NCI-H526 (cell line): ENCODE results near the gene SMIM38.
A peak's percentile ranks its signal among the peaks of the same experiment; 100 is the strongest.

Experiments
- DNase-seq, 2 experiments: peaks; one replicate each; lab custom pipeline; 2025; lab: John Stamatoyannopoulos, UW

Gene SMIM38

GRCh38 chr11:69180726-69181125, 25.0 kb downstream of the SMIM38 start:
- no peak for DNase-seq

DNA sequence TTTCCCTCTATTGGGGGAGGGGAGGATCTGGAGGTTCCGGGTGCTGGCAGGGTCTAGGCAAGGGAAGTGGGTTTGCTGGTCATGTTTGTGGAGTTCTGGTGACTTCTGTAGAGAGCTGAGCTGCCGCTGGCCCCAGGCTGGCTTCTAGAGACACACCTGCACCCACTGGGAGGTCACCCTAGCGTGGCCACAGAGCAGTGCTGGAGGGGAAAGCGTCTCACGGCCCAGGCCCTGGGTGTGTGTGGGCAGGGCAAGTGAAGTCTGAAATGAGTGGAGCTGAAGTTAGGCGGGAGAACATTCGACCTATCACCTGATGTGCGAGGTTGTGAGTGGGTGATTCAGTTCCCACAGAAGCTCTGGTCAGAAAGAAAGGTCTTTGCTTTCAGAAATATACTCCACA, 27.9 kb downstream of the SMIM38 start:
- DNase-seq, result no peak

- DNase-seq, result no peak
Measured at GRCh38 chr11:69186316-69187260, 30.9 kb downstream of the SMIM38 start.

DNA sequence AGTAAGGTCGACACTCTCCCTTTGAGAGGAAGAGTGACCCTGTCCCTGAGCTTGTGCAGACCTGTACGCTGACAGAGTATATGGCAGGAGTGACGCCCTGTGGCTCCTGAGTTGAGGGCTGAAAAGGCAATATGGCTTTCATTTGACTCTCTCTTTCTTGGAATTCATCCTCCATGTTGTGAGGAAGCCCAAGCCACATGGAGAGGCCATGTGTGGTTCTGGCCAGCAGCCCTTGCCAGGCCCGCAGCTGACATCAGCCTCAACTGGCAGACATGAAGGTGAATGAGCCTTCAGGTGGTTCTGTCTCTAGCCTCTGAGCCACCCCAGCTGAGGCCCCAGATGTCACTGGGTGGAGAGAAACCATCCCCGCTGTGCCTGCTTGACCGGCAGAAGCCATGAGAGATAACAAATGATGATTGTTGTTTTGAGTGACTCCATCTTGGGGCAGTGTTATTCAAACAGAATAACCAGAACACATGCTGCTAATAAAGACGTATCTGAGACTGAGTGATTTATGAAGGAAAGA, 31.9 kb downstream of the SMIM38 start:
- DNase-seq, result no peak

- no peak for DNase-seq
Measured at GRCh38 chr11:69189059-69189458, 33.3 kb downstream of the SMIM38 start.

DNA sequence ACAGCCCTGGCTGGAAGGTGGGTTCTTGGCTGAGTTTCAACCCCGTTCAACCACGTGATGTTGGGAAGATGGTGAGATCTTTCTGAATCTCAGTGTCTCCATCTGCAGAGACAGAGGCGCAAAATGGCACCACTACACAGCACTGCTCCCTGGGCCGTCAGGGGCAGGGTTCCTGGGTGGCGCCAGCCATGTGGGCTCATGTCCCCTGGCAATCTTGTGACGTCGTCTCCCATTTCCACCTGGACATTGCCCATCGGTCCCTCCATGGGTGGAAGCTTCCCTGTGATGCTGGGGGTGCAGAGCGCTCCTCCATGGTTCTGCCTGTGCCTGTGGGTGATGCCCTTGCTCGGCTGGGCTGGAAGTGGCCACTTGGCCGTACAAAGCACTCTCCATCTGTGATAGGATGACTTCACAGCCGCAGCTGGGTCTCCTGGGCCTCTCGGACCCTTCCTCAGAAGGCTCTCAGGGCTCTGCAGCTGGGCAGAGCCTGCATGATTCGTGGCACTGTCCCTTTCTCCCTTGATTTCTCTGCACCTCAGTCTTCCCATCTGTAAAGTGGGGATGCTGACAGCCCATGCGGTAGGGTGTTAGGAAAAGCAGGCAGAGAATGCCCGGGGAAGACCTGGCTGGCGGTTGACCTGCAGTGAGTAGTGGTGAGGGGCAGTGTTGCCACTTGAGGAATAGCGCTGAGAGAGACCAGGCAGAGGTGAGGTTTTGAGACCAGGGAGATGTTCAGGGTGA, 35.2 kb downstream of the SMIM38 start:
- no peak for DNase-seq

DNA sequence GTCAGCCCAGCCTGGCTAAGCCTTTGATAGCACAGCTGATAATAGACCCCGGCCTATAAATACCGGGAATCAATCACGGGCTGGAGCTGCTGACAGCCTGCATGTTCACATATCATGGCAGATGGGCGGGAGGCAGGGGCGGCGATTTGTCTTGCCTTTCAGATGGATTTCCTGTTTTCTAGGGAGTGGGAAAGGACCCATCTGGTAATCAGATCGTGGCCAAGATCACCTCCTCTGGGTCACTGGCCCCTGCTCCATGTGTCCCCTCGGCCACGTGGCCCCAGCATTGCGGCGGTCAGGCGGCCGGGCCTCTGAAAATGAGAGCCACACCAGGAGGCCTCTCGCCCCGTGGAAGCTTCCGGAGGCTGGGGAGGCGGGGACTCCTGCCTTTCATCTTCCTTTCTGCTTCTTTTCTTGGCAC, 36.6 kb downstream of the SMIM38 start:
- no peak for DNase-seq

DNA sequence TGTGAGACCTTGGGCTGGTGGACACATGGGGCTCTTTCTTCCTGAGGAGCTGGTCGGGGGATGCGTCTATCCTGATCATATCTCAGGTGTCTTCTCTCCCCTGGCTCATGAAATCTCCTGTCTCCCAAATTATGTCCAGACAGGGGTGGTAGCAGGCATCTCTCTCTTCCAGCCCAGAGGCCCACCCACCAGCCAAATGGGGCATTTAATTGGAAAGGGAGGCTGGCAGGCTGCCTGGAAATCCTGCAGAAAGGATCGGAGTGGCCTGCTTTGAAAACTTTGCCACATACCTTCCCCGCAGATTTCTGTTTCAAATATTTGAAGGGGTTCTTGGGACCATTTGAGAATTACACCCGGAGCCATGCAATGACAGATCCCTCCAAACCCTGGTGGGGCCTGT, 37.4 kb downstream of the SMIM38 start:
- no peak for DNase-seq

GRCh38 chr11:69193629-69194028, 37.9 kb downstream of the SMIM38 start:
- no peak for DNase-seq

DNA sequence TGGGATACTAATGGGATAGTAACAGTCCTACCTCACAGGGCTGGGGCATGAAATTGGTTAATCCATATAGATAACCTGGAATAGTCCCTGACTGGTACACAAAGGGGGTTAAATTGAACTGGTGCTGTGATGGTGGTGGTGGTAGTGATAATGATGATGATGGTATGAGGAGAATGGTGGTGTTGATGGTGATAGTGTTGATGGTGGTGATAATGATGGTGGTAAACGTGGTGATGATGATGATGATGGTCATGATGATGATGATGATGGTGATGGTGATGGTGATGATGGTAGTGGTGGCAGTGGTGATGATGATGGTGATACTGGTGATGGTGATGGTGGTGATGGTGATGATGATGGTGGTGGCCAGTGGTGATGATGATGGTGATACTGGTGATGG, 38.7 kb downstream of the SMIM38 start:
- no peak for DNase-seq

- DNase-seq, result no peak
Measured at GRCh38 chr11:69194956-69195355, 39.2 kb downstream of the SMIM38 start.

DNA sequence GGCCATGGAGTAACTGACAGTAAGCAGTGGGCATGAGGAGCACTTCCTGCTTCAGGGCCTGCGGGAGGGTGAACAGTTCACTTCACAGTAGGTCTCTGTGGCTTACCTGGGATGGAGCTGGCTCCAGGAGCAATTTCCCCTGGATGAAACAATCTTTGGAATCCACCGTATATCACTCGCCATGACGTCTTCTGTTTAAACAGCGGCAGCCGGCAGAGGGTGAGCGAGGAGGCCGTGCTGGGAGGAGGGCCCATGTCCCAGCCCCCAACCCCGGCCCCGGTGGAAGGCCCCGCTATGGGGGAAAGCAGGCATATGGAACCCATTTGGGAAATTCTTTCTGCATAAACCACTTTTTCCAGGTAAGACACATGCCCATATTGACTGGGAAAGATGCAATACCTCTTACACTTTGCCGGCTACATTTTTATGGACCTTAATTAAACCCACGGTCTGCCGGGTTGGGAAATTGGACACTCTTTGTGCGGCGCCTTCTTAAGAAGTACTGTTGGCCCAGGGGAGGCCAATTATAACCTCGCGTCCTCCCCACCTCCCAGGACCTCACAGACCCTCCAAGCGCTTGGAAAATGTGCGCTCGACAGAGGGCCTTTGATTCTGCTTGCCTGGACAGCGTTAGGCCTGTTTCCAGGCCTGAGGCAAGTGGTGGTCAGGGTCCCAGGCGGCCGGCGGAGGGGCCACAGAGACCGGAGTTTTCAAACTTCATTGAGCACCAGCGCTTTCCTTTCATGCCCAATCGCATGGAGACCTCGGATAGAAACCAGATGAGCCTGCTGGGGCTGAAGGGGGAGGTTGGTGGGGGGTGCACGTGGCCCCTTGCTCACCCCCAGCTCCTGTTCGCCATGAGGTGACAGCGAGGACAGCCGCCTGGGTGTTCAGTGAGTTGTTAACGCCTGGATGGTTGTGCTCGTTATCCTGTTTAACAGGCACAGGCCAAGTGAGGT, 40.4 kb downstream of the SMIM38 start:
- no peak for DNase-seq

DNA sequence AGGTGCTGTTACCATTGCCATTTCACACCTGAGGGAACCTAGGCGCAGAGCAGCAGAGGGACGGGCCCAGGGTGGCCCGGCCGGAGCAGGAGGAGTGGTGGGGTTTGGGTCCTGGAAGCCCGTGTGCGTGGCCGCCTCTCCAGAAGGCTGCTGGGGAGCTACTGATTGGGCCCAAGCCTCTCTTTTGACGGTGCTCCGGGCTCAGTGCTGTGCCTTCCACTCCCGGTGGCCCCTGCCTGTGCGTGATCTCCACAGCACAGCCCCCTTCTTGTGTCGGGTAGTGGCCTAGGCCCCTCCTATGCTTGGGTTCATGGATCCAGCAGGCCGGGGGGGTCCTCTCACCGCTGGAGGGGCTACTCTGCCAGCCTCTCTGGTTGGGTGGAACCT, 41.0 kb downstream of the SMIM38 start:
- DNase-seq, result no peak

DNA sequence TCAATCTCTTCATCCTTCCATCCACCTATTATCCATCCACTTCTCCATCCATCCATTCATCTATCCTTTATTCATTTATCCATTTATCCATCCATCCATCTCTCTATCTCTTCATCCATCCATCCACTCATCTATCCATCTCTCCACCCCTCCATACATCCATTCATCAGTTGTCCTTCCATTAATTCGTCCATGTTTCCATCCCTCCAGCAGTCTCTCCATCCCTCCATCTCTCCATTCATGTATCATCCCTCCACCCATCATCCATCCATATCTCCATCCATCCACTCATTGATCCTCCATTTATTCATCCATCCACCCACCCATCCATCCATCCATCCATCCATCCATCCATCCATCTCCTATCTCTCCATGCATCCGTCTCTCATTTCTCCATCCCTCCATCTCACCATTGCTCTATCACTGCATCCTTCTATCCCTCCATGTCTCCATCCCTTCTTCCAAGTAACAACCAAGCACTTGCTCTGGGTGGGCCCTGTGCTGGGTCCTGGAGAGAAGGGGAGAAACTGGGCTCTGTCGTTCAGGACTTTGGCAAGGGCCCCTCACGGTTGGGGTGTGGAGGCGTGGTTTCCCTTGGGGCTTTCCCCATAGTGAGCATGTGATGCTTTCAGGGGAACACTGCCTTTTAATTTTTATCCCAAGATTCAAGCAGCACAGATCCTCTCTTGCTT, 43.3 kb downstream of the SMIM38 start:
- no peak for DNase-seq

DNA sequence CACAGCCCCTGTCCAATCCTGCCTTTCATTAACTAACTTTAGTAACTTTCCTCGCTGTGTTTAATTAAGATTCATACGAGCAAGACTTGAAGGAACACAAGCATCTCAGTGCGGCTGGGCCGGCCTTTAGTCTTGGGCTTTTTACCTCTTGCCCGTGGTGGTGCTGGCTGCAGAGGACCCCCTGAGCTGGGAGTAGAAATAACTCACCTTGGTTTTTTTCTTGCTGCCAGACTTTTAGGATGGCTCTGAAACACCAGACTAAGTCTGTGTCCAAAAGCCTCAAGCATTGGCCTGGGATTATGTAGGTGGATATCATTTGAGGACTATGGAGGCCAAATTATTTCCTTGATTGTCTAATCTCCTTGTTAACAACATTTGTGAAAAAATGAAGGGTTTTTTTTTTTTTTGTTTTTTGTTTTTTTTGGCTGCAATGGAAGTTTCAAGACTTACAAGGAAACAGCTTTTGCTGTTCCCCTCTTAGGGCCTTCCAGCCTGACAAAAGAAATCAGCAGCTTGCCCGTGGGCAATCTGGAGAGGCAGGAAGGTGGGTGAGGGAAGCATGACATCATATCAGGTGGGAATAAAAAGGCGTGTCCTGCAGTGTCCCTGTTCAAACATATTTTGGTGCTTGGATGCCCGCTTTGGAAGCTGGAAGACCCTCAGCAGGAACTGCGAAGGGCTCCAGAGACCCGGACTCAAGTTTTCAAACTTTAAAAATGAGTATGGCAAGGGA, 44.0 kb downstream of the SMIM38 start:
- no peak for DNase-seq

GRCh38 chr11:69200331-69201065, 44.8 kb downstream of the SMIM38 start:
- DNase-seq, result peak in 1 of 2 experiments; percentile 19

GRCh38 chr11:69201066-69201365, 45.3 kb downstream of the SMIM38 start:
- DNase-seq, result no peak

DNA sequence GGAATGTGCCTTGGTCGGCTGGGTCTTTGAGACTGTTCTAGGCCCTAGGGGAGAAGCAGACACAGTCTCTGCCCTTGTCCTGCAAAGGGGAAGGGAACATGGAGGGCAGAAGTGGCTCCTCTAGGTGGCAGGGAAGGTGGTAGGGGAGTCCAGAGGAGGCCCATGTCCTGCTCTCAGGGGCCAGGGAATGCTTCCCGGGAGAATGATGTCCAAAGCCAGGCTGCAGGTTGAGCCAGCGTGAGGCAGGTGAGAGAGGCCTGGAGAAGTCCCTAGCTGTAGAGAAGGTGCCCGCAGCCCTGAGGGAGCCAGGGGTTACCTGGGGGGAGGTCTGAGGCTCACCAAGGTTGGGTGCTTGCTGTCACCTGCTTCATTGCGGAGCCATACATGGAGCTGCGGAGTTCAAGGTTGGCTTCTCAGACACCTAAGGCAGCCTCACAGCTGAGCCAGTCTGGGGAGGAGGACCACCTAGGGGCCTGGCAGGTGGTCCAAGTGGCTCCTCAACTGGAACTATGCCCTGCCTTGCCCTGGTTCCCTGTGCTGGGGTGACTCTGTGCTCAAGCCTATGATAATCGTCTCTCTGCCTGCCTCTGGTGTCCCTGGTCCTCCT, 46.1 kb downstream of the SMIM38 start:
- DNase-seq, result no peak

GRCh38 chr11:69202511-69203221, 46.9 kb downstream of the SMIM38 start:
- DNase-seq, result no peak
